Measurements from ENCODE around the gene SYT14.

Gene SYT14

GRCh38 chr1:209983953-209984352 lies 45.9 kb downstream of the SYT14 start:
- no peak for DNase-seq (ENCODE audit: extremely low read depth, insufficient read length)
- no peaks in the 10 kb centered on the region for H3K27me3 ChIP-seq (replicated peaks; ENCODE audit: control insufficient read depth, insufficient read depth, low read length)
- H3K36me3 ChIP-seq (ENCODE audit: control insufficient read depth, insufficient read depth, low read length) = no peaks in the 10 kb centered on the region
- no peak for TF ChIP-seq CTCF (IDR thresholded peaks at IDR 0.05; ENCODE audit: insufficient read depth, low read length, poor library complexity, severe bottlenecking)
- H3K4me3 ChIP-seq (replicated peaks; ENCODE audit: low read depth, low read length) = no peak overlapping the region

- Histone ChIP-seq H3K36me3 (ENCODE audit: control insufficient read depth, insufficient read depth, low read length) (no peaks in the 10 kb centered on the region), H3K4me3 (replicated peaks; ENCODE audit: low read depth, low read length) (no peak overlapping the region), H3K27me3 (replicated peaks; ENCODE audit: control insufficient read depth, insufficient read depth, low read length) (no peaks in the 10 kb centered on the region)
- DNase-seq (ENCODE audit: extremely low read depth, insufficient read length) = no peak
- TF ChIP-seq CTCF (IDR thresholded peaks at IDR 0.05; ENCODE audit: insufficient read depth, low read length, poor library complexity, severe bottlenecking) = no peak
Observed at GRCh38 chr1:209985002-209985401, 47.0 kb downstream of the SYT14 start.

DNA sequence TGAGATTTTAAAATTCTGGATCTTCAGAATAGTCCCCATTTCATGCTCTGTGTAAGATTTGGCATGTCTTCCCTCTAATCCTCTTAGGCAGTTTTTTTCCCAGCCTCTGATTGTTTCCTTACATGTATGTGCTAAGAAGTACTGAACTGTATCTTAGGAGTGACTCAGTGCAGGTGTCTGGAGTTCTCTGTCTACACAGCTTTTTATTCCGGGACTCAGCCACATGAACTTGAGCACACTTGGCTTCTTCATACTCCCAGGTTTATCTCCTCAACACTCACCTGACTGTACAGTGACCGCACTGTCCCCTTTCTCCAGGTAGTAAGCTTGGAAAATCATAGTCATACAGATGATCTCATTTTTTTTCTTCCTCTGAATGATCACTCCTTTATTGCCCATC lies 50.7 kb downstream of the SYT14 start:
- no peak for DNase-seq (ENCODE audit: extremely low read depth, insufficient read length)
- TF ChIP-seq CTCF (IDR thresholded peaks at IDR 0.05; ENCODE audit: insufficient read depth, low read length, poor library complexity, severe bottlenecking) = no peak
- Histone ChIP-seq H3K27me3 (replicated peaks; ENCODE audit: control insufficient read depth, insufficient read depth, low read length) (no peaks in the 10 kb centered on the region), H3K36me3 (ENCODE audit: control insufficient read depth, insufficient read depth, low read length) (no peaks in the 10 kb centered on the region), H3K4me3 (replicated peaks; ENCODE audit: low read depth, low read length) (no peak overlapping the region)

- no peaks in the 10 kb centered on the region for H3K27me3 ChIP-seq (replicated peaks; ENCODE audit: control insufficient read depth, insufficient read depth, low read length)
- DNase-seq (ENCODE audit: extremely low read depth, insufficient read length) = no peak
- TF ChIP-seq CTCF (IDR thresholded peaks at IDR 0.05; ENCODE audit: insufficient read depth, low read length, poor library complexity, severe bottlenecking) = no peak
- no peaks in the 10 kb centered on the region for H3K36me3 ChIP-seq (ENCODE audit: control insufficient read depth, insufficient read depth, low read length)
- H3K4me3 ChIP-seq (replicated peaks; ENCODE audit: low read depth, low read length) = no peak overlapping the region
Observed at GRCh38 chr1:209989525-209989924, 51.5 kb downstream of the SYT14 start.

GRCh38 chr1:209993061-209993830 lies 55.2 kb downstream of the SYT14 start:
- no peaks in the 10 kb centered on the region for H3K36me3 ChIP-seq (ENCODE audit: control insufficient read depth, insufficient read depth, low read length)
- no peak for TF ChIP-seq CTCF (IDR thresholded peaks at IDR 0.05; ENCODE audit: insufficient read depth, low read length, poor library complexity, severe bottlenecking)
- no peak overlapping the region for H3K4me3 ChIP-seq (replicated peaks; ENCODE audit: low read depth, low read length)
- DNase-seq (ENCODE audit: extremely low read depth, insufficient read length) = no peak
- no peaks in the 10 kb centered on the region for H3K27me3 ChIP-seq (replicated peaks; ENCODE audit: control insufficient read depth, insufficient read depth, low read length)

GRCh38 chr1:209996348-209996747 lies 58.3 kb downstream of the SYT14 start:
- Histone ChIP-seq H3K27me3 (replicated peaks; ENCODE audit: control insufficient read depth, insufficient read depth, low read length) (no peaks in the 10 kb centered on the region), H3K4me3 (replicated peaks; ENCODE audit: low read depth, low read length) (no peak overlapping the region), H3K36me3 (ENCODE audit: control insufficient read depth, insufficient read depth, low read length) (no peaks in the 10 kb centered on the region)
- no peak for TF ChIP-seq CTCF (IDR thresholded peaks at IDR 0.05; ENCODE audit: insufficient read depth, low read length, poor library complexity, severe bottlenecking)
- no peak for DNase-seq (ENCODE audit: extremely low read depth, insufficient read length)
